ENCODE measurements around the gene TAS1R3. TPM values are rescaled to one million over a fixed set of nuclear protein-coding genes. Genes with fewer than 3 reads are reported as not detected.

The TAS1R3 gene
- total and polyA plus RNA-seq, 10 of the 15 experiments (the other 5 are each of a cell fraction or from before 2014, with no cell fraction given), result 0.04 to 0.51 (median 0.08) TPM; not detected in 3

DNA sequence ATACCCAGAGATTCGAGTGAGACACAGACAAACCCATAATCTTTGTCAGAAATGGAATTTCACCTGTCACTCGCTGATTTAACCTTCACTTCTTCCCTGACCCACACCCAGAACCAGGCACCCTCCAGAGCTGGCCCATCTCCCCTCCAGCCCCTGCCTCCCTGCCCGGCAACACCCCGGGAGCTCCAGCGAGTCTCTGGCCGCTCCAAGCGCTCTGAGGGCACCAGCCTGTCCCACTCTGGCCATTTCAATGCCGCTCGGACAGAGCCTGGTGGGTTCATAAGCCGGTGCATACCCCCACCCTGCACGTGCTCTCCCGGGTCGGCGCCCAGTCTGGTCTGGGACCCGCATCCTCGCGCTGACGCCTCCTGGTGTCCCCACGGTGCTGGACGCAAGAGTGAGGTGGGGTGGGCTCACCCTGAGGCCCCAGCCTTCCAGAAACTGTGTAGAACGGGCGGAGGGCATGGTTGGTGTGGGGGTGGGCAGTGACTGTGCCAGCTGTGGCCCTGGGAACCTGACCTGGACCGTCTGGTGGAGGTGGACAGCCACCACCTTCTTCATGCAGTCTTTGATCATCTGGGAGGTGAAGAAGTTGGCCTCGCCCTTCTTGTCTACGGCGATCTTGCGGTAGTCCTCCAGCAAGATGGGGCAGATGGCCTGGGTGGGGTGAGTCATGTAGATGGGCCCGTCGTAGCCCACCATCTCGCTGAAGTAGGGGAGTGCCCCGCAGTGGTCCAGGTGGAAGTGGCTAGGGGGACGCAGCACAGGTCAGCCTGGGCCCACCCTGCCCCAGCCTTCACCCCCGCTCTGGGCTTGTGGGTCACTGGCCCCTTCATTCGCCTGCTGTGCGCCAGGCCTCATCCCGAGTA is 12.1 kb upstream of the TAS1R3 start:
- Histone ChIP-seq H3K27me3 (replicated peaks in 1 of 2; ENCODE audit: control insufficient read depth in 2 of 2, insufficient read depth in 2 of 2, low read length in 1 of 2) (no peaks in the 10 kb centered on the region), H3K36me3 (ENCODE audit: control insufficient read depth in 2 of 2, insufficient read depth in 2 of 2, low read length in 1 of 2) (peaks cover 0 to 19% of the 10 kb centered on the region in 2 experiments; a peak in 3 of 4 replicates), H3K27ac (ENCODE audit: control insufficient read depth, insufficient read depth) (no peak overlapping the region), H3K9me3 (replicated peaks; ENCODE audit: control insufficient read depth, insufficient read depth, low read length) (no peaks in the 10 kb centered on the region), H4K20me1 (ENCODE audit: control insufficient read depth, insufficient read depth) (no peaks in the 10 kb centered on the region; the same call in 1 of the 2 replicates), H3K79me2 (ENCODE audit: control insufficient read depth, insufficient read depth, low read length) (peaks cover 27% of the 10 kb centered on the region), H3K4me2 (ENCODE audit: control insufficient read depth, insufficient read depth) (no peak overlapping the region), H3K4me1 (ENCODE audit: control insufficient read depth, insufficient read depth, low read length) (peaks cover 5% of the 10 kb centered on the region), H2AFZ (ENCODE audit: control insufficient read depth, low read depth, low read length) (no peak overlapping the region), H3K4me3 (no peak overlapping the region), H3K9ac (ENCODE audit: control insufficient read depth, insufficient read depth, low read length) (no peak overlapping the region)
- ChIA-PET SMC1A (ENCODE audit: uncharacterized antibody, unreplicated experiment) (no interaction called here), CTCF (interaction anchor here (0.6 kb wide), 1 partner anchor 29 kb away, joined by 4 read pairs; no protein-coding TSS in a partner anchor), RAD21 (ENCODE audit: unreplicated experiment) (no interaction called here), POLR2A (no interaction called here)
- ATAC-seq (no peak), DNase-seq (ENCODE audit: low read depth, low spot score) (no peak), FAIRE-seq (no peak)
- BruUV-seq (replicated peaks), result no TSS peak
- 92% methylated on average over 36 of the region's 36 CpGs for WGBS (ENCODE audit: insufficient coverage, insufficient replicate concordance, low lambda C conversion rate, missing lambda C conversion rate)
- in situ Hi-C loops (cut with MboI), result no loop called here
- intact Hi-C loops (cut with micrococcal nuclease; ENCODE audit: unreplicated experiment), result no loop called here
- TF ChIP-seq GABPA (IDR thresholded peaks at IDR 0.05; ENCODE audit: low read depth), result no peak
- TF ChIP-seq GATAD2B (conservative IDR thresholded peaks at IDR 0.05; ENCODE audit: low read depth), result no peak
- TF ChIP-seq, protein P1, sequence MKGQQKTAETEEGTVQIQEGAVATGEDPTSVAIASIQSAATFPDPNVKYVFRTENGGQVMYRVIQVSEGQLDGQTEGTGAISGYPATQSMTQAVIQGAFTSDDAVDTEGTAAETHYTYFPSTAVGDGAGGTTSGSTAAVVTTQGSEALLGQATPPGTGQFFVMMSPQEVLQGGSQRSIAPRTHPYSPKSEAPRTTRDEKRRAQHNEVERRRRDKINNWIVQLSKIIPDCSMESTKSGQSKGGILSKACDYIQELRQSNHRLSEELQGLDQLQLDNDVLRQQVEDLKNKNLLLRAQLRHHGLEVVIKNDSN (IDR thresholded peaks at IDR 0.05; ENCODE audit: borderline replicate concordance, extremely low read length, insufficient read depth, low read depth, low read length), result no peak
- TF ChIP-seq, protein P2, sequence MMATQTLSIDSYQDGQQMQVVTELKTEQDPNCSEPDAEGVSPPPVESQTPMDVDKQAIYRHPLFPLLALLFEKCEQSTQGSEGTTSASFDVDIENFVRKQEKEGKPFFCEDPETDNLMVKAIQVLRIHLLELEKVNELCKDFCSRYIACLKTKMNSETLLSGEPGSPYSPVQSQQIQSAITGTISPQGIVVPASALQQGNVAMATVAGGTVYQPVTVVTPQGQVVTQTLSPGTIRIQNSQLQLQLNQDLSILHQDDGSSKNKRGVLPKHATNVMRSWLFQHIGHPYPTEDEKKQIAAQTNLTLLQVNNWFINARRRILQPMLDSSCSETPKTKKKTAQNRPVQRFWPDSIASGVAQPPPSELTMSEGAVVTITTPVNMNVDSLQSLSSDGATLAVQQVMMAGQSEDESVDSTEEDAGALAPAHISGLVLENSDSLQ (IDR thresholded peaks at IDR 0.05), result no peak
- TF ChIP-seq ZBTB4 (CRISPR knock-in tag; IDR thresholded peaks at IDR 0.05), result no peak
- no peak for TF ChIP-seq CUX1 (IDR thresholded peaks at IDR 0.05; ENCODE audit: insufficient replicate concordance, low read depth, low read length)
- no peak; the same call in none of the 2 replicates for TF ChIP-seq POLR2A (IDR thresholded peaks at IDR 0.05; ENCODE audit: low read depth, low read length)
- TF ChIP-seq NFYA (IDR thresholded peaks at IDR 0.05; ENCODE audit: borderline replicate concordance, low read depth, low read length), result no peak
- TF ChIP-seq TARDBP (IDR thresholded peaks at IDR 0.05; ENCODE audit: borderline replicate concordance), result no peak
- no peak for TF ChIP-seq ATF7 (IDR thresholded peaks at IDR 0.05; ENCODE audit: low read depth)

Measured in GM12878 (cell line).